NB4 (cell line): ENCODE data around the gene SCFD2.
"Not testable (repeated sequence)": the region's sequence is repeated elsewhere in the genome, so short reads cannot be mapped to it uniquely, and the experiment has no call there.

Experiments used
- DNase-seq: peaks from one replicate; pipeline ENCODE4 v3.0.0; 2010; ENCODE audit warnings: low read depth
- H3K4me3 ChIP-seq: one replicate; pipeline ENCODE4 v1.5.1; 2011; ENCODE audit warnings: mild to moderate bottlenecking, low read depth, low read length, moderate library complexity
- CTCF ChIP-seq: IDR thresholded peaks from one replicate; pipeline ENCODE4 v1.5.1; 2012; ENCODE audit warnings: low read depth, low read length
- MAX ChIP-seq: IDR thresholded peaks from 2 replicates; pipeline ENCODE4 v1.6.1; 2011; ENCODE audit warnings: low read depth, low read length
- MYC ChIP-seq: IDR thresholded peaks from 2 replicates; pipeline ENCODE4 v1.6.1; 2011; ENCODE audit warnings: low read depth, low read length
- POLR2A ChIP-seq: IDR thresholded peaks from 2 replicates; pipeline ENCODE4 v1.6.1; 2011; ENCODE audit warnings: mild to moderate bottlenecking; ENCODE audit not compliant: insufficient read length; ENCODE audit errors: extremely low read depth

SCFD2 gene

GRCh38 chr4:53039741-53040458, 326.0 kb downstream of the SCFD2 start:
- DNase-seq = peak; percentile 72
- H3K4me3 ChIP-seq = no peak overlapping the region
- no peak for TF ChIP-seq MYC
- no peak for TF ChIP-seq CTCF
- no peak for TF ChIP-seq MAX
- TF ChIP-seq POLR2A = no peak

- H3K4me3 ChIP-seq = no peak overlapping the region
- DNase-seq = no peak
- no peak for TF ChIP-seq MAX
- TF ChIP-seq CTCF = no peak
- TF ChIP-seq MYC = no peak
- TF ChIP-seq POLR2A = no peak
Observed at GRCh38 chr4:53037892-53038291, 328.0 kb downstream of the SCFD2 start.

GRCh38 chr4:53032908-53033307, 333.0 kb downstream of the SCFD2 start:
- not testable (repeated sequence) for H3K4me3 ChIP-seq, DNase-seq

- DNase-seq = no peak
Observed at GRCh38 chr4:53026233-53026632, 339.6 kb downstream of the SCFD2 start.

GRCh38 chr4:53023677-53024299, 342.1 kb downstream of the SCFD2 start:
- no peak overlapping the region for H3K4me3 ChIP-seq
- DNase-seq = no peak
- TF ChIP-seq MYC (no peak), POLR2A (no peak), MAX (no peak), CTCF (no peak)

More at GRCh38 chr4:53026233-53026632, 339.6 kb downstream of the SCFD2 start:
- TF ChIP-seq MYC (no peak), POLR2A (no peak), CTCF (no peak), MAX (no peak)
- H3K4me3 ChIP-seq = no peak overlapping the region

GRCh38 chr4:53022513-53023100, 343.3 kb downstream of the SCFD2 start:
- TF ChIP-seq CTCF (no peak), MYC (no peak), POLR2A (no peak), MAX (no peak)
- H3K4me3 ChIP-seq = no peak overlapping the region
- no peak for DNase-seq
